HG03108 (cell line): ENCODE results near the gene ADGRG1.

Experiments used
- ATAC-seq: cut with Tn5 transposase; IDR thresholded peaks from one replicate; pipeline ENCODE4 v1.9.1; 2021; ENCODE audit warnings: moderate library complexity; ENCODE audit not compliant: unreplicated experiment

The ADGRG1 gene

DNA sequence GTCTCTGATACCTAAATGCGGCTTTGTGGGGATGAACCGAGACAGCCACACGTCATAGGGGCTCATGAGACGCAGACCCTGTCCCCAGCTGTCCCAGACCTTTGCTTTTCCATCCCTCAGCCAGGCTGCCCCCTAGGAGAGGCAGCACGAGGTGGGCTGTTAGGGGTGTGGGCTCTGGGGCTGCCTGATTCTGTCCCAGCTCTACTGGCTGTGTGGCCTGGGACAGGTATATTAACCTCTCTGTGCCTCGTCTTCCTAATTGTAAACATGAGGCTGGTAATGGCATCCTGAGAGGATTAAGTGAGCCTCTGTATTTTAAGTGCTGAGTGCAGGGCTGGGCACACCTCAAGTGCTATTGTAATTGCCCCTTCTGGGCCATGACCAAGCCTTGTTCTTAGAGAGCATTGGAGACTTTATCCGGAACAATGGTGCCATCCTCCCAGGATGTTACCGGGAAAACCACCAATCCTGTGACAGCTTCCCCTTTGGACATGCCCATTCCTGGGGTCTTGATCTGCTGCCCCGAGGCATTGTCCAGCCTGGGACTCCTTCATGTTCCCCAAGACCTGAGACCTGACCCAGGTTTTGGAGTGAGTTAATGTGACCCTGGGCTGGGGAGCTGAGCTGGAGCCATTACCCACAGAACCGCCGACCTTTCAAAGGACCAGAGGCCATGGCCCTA is 5.1 kb downstream of the ADGRG1 start:
- ATAC-seq = no peak

GRCh38 chr16:57634171-57634570 is 5.7 kb downstream of the ADGRG1 start:
- no peak for ATAC-seq

DNA sequence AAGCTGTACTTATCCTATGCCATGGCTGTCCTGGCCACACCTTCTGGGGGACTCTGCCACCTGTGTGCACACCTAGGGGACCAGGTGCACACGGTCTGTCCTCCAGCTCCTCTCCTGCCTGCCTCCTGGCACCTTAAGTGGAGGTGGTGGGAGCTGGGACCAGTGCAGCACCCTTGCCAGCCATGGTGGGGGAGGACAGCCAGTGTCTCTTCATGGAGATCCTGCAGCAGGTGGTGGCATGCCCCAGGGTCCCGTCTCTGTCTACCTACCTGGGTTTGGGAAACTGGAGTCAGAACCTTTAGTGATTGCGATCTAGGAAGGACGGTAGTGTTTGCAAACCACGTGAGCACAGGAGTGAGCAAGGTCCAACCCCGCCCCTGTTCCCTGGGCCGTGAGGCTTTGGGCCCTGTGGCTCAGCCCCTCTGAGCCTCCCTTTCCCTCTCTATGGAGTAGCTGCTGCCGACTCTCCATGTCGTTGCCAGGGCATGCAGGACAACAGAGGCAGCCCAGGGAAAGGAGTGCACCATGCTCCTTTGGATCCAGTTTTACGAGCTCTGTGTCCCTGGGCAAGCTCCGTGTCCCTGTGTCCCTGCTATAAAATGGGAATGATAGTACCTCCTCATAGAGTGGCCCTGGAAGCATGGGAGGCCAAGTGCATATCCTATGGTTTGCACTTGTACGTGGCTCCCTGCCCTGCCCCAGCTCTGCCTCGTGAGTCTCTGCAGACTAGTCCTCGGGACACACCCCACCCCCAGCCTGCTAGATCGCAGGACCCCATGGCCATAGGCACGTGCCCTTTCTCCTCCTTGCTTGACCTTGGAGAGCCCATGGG is 7.1 kb downstream of the ADGRG1 start:
- ATAC-seq = no peak

- ATAC-seq = no peak
Observed at GRCh38 chr16:57636184-57636583, 7.8 kb downstream of the ADGRG1 start.

DNA sequence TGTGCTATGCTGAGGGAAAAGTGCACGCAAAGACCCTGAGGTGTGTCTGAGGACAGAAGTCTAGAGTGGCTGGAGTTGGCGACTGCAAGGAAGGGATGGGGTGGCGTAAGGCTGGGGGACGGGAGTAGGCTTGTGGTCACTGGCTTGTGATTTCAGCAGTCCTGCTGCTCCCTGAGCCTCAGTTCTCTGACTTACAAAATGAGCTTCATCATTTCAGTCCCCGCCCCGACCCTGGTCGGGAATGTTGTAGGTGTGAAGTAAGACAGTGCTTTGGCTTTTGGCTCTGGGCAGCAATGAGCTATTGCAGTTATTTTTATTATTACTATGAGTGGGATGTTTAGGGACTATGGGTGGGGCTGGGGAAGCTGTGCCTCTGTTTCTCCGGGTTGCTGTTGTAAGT is 8.6 kb downstream of the ADGRG1 start:
- no peak for ATAC-seq

GRCh38 chr16:57637424-57637823 is 9.0 kb downstream of the ADGRG1 start:
- ATAC-seq = no peak

GRCh38 chr16:57637965-57638364 is 9.5 kb downstream of the ADGRG1 start:
- ATAC-seq = no peak

DNA sequence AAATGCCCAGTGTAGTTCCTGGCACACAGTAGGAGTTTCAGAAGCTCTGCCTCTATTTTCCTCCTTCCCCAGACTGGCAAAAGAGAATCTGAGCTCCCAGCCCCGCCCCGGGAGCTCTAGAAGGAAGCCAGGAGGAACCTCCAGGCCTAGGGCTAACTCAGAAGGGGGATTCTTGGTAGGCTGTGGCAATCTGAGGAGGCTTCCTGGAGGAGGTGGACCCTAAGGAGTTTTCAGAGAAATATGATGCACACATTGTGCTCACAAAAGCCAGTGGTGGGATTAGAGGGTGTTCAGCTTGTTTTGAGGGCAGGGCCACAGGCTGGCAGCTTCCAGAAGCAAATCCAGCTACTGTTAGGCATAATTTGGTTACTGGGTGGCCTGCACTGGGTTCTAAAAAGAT is 10.0 kb downstream of the ADGRG1 start:
- ATAC-seq = no peak

GRCh38 chr16:57639172-57639887 is 10.9 kb downstream of the ADGRG1 start:
- no peak for ATAC-seq

- no peak for ATAC-seq
Observed at GRCh38 chr16:57640185-57640584, 11.8 kb downstream of the ADGRG1 start.

- ATAC-seq = no peak
Observed at GRCh38 chr16:57640612-57641011, 12.2 kb downstream of the ADGRG1 start.

GRCh38 chr16:57642160-57643135 is 14.0 kb downstream of the ADGRG1 start:
- no peak for ATAC-seq

DNA sequence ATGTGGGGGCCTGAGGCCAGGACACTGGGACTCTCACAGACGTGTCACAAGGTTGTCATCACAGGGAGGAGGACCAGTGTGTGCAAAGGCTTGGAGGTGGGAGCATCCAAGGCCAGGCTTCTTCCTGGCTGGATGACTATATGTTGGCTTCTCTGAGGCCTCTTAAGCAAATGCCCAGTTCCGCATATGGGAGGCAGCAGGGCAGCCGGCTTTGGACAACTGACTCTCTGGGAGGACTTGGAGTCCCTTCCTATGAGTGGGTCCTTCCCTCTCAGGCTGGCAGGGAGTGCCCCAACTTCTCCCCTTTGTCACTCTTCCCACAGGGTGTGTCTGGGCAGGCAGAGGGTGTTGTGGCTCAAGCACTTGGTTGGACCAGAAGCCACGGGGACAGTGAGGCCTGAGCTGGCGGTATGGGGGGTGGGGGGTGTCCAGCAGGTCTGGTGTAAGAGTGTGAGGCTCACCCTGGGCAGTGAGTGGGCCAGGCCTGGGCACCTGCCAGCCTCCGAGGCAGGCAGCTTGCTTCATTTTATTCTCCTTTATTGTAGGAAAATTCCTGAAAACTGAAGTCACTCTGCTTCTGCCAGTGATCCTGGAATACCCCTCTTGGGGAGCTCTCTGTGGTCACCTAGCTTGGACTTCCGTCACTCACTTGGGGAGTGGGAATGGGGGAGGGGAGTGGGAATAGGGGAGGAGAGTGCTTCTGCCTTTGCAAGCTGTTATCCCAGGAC is 14.9 kb downstream of the ADGRG1 start:
- no peak for ATAC-seq

DNA sequence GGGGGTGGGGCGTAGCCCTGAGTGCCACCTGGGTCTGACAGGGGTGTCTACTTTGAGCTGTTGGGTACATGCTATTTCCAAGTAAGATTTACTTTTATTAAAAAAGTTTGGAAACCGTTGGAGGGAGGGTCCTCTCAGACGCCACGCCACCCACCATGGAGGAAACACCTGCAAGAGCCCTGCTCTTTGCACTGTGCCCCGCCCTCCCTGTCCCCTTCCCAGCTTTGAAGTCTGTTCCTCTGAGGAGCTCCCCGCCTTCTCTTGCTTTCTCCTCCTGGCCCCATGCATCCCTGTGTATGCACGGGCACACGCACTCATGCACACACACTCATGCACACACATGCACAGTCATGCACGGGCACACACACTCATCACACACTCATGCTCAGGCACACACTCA is 15.5 kb downstream of the ADGRG1 start:
- no peak for ATAC-seq

DNA sequence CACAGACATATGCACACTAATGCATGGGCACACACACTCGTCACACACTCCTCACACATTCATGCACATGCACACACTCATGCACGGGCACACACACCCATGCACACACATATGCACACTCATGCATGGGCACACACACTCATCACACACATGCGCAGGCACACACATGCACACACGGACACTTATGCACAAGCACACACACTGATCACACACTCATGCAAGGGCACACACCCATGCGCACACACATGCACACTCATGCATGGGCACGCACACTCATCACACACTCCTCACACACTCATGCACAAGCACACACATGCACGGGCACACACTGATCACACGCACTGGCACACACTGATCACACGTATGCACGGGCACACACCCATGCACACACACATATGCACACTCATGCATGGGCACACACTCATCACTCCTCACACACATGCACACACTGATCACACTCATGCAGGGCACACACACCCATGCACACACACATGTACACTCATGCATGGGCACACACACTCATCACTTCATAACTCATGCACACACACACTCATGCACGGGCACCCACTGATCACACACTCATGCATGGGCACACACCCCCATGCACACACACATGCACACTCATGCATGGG is 16.1 kb downstream of the ADGRG1 start:
- no peak for ATAC-seq

GRCh38 chr16:57645169-57645568 is 16.7 kb downstream of the ADGRG1 start:
- no peak for ATAC-seq

GRCh38 chr16:57645691-57646387 is 17.4 kb downstream of the ADGRG1 start:
- no peak for ATAC-seq

DNA sequence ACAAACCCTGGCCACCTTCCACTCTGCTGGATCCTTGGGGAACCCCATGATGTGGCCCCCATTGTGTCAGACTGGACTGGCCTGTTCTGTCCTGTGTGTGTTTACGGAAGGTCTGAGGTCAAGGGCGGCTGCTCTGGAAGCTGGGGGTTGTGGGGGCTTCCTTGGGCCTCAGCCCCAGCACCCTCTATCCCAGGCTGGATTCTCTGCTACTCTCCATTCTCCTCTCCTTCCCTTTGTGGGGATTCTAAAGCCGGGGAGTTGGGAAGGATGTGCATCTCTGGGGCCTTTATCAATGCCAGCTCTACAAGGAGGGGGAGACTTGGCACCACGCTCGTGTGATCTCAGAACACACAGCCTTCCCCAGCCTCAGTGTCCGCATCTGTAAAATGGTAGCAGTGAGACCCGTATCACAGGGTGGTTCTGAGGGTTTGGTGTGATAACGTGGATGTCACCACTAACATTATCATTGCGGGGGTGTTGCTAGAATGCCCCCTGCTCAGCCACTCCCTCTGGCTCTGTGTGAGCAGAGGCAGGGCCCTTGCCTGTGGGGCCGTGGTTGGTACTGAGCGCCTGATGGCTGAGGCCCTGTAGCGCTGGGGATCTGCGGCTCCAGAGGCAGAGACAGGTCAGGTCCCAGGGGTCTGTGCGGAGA is 18.1 kb downstream of the ADGRG1 start:
- ATAC-seq = no peak
